IMR-90 (cell line): ENCODE measurements around the gene TPD52L2. TPM values are rescaled to one million over a fixed set of nuclear protein-coding genes. Genes with fewer than 3 reads are reported as not detected.
A peak's percentile ranks its signal among the peaks of the same experiment; 100 is the strongest.

Experiments
- ATAC-seq: fragments of 200-7000 bp; cut with Tn5 transposase; 2 replicates; pipeline ENCODE4 v1.9.1; 2020; ENCODE audit warnings: low read depth, mild to moderate bottlenecking, moderate library complexity
- BruUV-seq: library from RNA; stranded (reverse); fragments of 400-500 nt; replicated peaks from 2 replicates; lab custom pipeline; 2021; lab: Mats Ljungman, UMichigan
- CTCF ChIA-PET: fragments of 300-600 bp; formaldehyde crosslinking; extraction: SDS; loops from one replicate; lab custom pipeline; 2021; ENCODE audit warnings: antibody characterized with exemption; lab: Yijun Ruan, JAX
- POLR2A ChIA-PET: fragments of 300-600 bp; sonication (Branson Sonifier 250); formaldehyde crosslinking; loops from one replicate; lab custom pipeline; 2022; ENCODE audit warnings: antibody characterized with exemption; ENCODE audit not compliant: unreplicated experiment; lab: Charles Lee
- DNase-seq: peaks from one replicate; pipeline ENCODE4 v3.0.0; 2013
- H2AFZ ChIP-seq: replicated peaks from 2 replicates; pipeline ENCODE3; 2013; ENCODE audit warnings: low read length, mild to moderate bottlenecking; ENCODE audit not compliant: poor library complexity
- H2AK5ac ChIP-seq: 2 replicates; pipeline ENCODE4 v1.6.1; 2013; ENCODE audit warnings: low read depth, low read length, inconsistent platforms
- H2AK9ac ChIP-seq: replicated peaks from 2 replicates; pipeline ENCODE3; 2013; ENCODE audit warnings: mild to moderate bottlenecking, low read depth, low read length, moderate library complexity; ENCODE audit not compliant: poor library complexity
- H2BK120ac ChIP-seq: 2 replicates; pipeline ENCODE4 v1.6.1; 2013; ENCODE audit warnings: low read depth, low read length, inconsistent platforms
- H2BK15ac ChIP-seq: 3 replicates; pipeline ENCODE4 v1.6.1; 2013; ENCODE audit warnings: low read depth, low read length, inconsistent platforms
- H2BK20ac ChIP-seq: 2 replicates; pipeline ENCODE4 v1.6.1; 2013; ENCODE audit warnings: low read depth, mild to moderate bottlenecking, inconsistent platforms, low read length, moderate library complexity
- H2BK5ac ChIP-seq: 2 replicates; pipeline ENCODE4 v1.6.1; 2013; ENCODE audit warnings: mild to moderate bottlenecking, low read depth, low read length, inconsistent platforms; ENCODE audit not compliant: poor library complexity, severe bottlenecking
- H3K14ac ChIP-seq: replicated peaks from 2 replicates; pipeline ENCODE4 v1.6.1; 2013; ENCODE audit warnings: low read depth, low read length, inconsistent platforms
- H3K18ac ChIP-seq: 2 replicates; pipeline ENCODE4 v1.6.1; 2013; ENCODE audit warnings: low read depth, low read length, control low read depth
- H3K23ac ChIP-seq: 2 replicates; pipeline ENCODE4 v1.6.1; 2013; ENCODE audit warnings: low read depth, low read length, inconsistent platforms
- H3K27ac ChIP-seq: 2 replicates; pipeline ENCODE4 v1.5.1; 2013; ENCODE audit warnings: mild to moderate bottlenecking, control low read depth, low read length; ENCODE audit not compliant: insufficient read depth
- H3K27me3 ChIP-seq: 2 replicates; pipeline ENCODE4 v1.6.1; 2013; ENCODE audit warnings: low read length; ENCODE audit not compliant: control insufficient read depth, insufficient read depth
- H3K36me3 ChIP-seq: 2 replicates; pipeline ENCODE4 v1.6.1; 2013; ENCODE audit warnings: low read length, mixed read lengths; ENCODE audit not compliant: control insufficient read depth, insufficient read depth
- H3K4ac ChIP-seq: 2 replicates; pipeline ENCODE4 v1.6.1; 2013; ENCODE audit warnings: low read depth, low read length, inconsistent platforms
- H3K4me1 ChIP-seq: 2 replicates; pipeline ENCODE4 v1.6.1; 2013; ENCODE audit warnings: low read length, mixed read lengths; ENCODE audit not compliant: control insufficient read depth, insufficient read depth
- H3K4me2 ChIP-seq: 2 replicates; pipeline ENCODE4 v1.6.1; 2013; ENCODE audit warnings: low read depth, mild to moderate bottlenecking, control low read depth, low read length, moderate library complexity
- H3K4me3 ChIP-seq: 2 replicates; pipeline ENCODE4 v1.5.1; 2013; ENCODE audit warnings: low read depth, mild to moderate bottlenecking, control low read depth, low read length, moderate library complexity; ENCODE audit not compliant: insufficient read depth
- H3K56ac ChIP-seq: 2 replicates; pipeline ENCODE4 v1.6.1; 2013; ENCODE audit warnings: low read length, inconsistent platforms; ENCODE audit not compliant: insufficient read depth; ENCODE audit errors: extremely low read depth
- H3K79me1 ChIP-seq, 2 experiments: 2 replicates each; pipeline ENCODE4 v1.6.1; 2013; ENCODE audit warnings: low read length in 2 of 2, inconsistent platforms in 1 of 2, low read depth in 1 of 2
- H3K9ac ChIP-seq: 2 replicates; pipeline ENCODE4 v1.6.1; 2013; ENCODE audit warnings: low read depth, low read length, control low read depth
- H3K9me1 ChIP-seq: 2 replicates; pipeline ENCODE4 v1.6.1; 2013; ENCODE audit warnings: low read length, inconsistent platforms; ENCODE audit not compliant: insufficient read depth
- H3K9me3 ChIP-seq: 2 replicates; pipeline ENCODE4 v1.6.1; 2013; ENCODE audit warnings: low read length; ENCODE audit not compliant: control insufficient read depth, insufficient read depth
- H4K20me1 ChIP-seq: 2 replicates; pipeline ENCODE4 v1.6.1; 2013; ENCODE audit warnings: low read length, inconsistent platforms; ENCODE audit not compliant: insufficient read depth
- H4K5ac ChIP-seq: 2 replicates; pipeline ENCODE4 v1.6.1; 2013; ENCODE audit warnings: mild to moderate bottlenecking, low read depth, low read length, control low read depth
- H4K8ac ChIP-seq, 2 experiments: 2 replicates each; pipeline ENCODE4 v1.6.1; 2013; ENCODE audit warnings: low read depth in 2 of 2, low read length in 2 of 2, control low read depth in 1 of 2, inconsistent platforms in 1 of 2
- H4K91ac ChIP-seq: 2 replicates; pipeline ENCODE4 v1.6.1; 2013; ENCODE audit warnings: low read depth, low read length, inconsistent platforms; ENCODE audit not compliant: insufficient read depth
- BHLHE40 ChIP-seq: fragments of 150-350 bp; IDR thresholded peaks from 2 replicates; pipeline ENCODE4 v1.6.1; 2016; ENCODE audit warnings: mild to moderate bottlenecking, low read depth, low read length
- CEBPB ChIP-seq: IDR thresholded peaks from 2 replicates; pipeline ENCODE4 v1.6.1; 2012; ENCODE audit warnings: low read depth, low read length, improper control_type of control experiment
- CHD1 ChIP-seq: IDR thresholded peaks from 2 replicates; pipeline ENCODE4 v1.6.1; 2012; ENCODE audit warnings: low read depth, low read length, improper control_type of control experiment
- CTCF ChIP-seq: conservative IDR thresholded peaks from 2 replicates; pipeline ENCODE4 v1.5.1; 2012; ENCODE audit warnings: mild to moderate bottlenecking, low read depth, low read length, improper control_type of control experiment
- ELK1 ChIP-seq: fragments of 150-350 bp; IDR thresholded peaks from 2 replicates; pipeline ENCODE4 v1.6.1; 2016; ENCODE audit warnings: low read depth, mild to moderate bottlenecking, low read length, moderate library complexity, borderline replicate concordance
- FOS ChIP-seq: fragments of 150-350 bp; IDR thresholded peaks from 2 replicates; pipeline ENCODE4 v1.6.1; 2016; ENCODE audit warnings: low read depth, low read length
- MAFK ChIP-seq: IDR thresholded peaks from 2 replicates; pipeline ENCODE4 v1.6.1; 2012; ENCODE audit warnings: low read depth, low read length, improper control_type of control experiment
- MAZ ChIP-seq: IDR thresholded peaks from 2 replicates; pipeline ENCODE4 v1.6.1; 2012; ENCODE audit warnings: low read depth, mild to moderate bottlenecking, low read length, improper control_type of control experiment, moderate library complexity, borderline replicate concordance
- MXI1 ChIP-seq: IDR thresholded peaks from 2 replicates; pipeline ENCODE4 v1.6.1; 2012; ENCODE audit warnings: low read depth, mild to moderate bottlenecking, low read length, moderate library complexity, borderline replicate concordance
- NFE2L2 ChIP-seq: fragments of 150-350 bp; IDR thresholded peaks from 2 replicates; pipeline ENCODE4 v1.6.1; 2016; ENCODE audit warnings: low read depth, mild to moderate bottlenecking, low read length
- POLR2A ChIP-seq: IDR thresholded peaks from 2 replicates; pipeline ENCODE4 v1.6.1; 2012; ENCODE audit warnings: mild to moderate bottlenecking, low read depth, low read length
- RAD21 ChIP-seq: IDR thresholded peaks from 2 replicates; pipeline ENCODE4 v1.6.1; 2012; ENCODE audit warnings: low read length, improper control_type of control experiment
- RCOR1 ChIP-seq: IDR thresholded peaks from 2 replicates; pipeline ENCODE4 v1.6.1; 2012; ENCODE audit warnings: mild to moderate bottlenecking, low read length, improper control_type of control experiment; ENCODE audit not compliant: insufficient replicate concordance
- RFX5 ChIP-seq: IDR thresholded peaks from 2 replicates; pipeline ENCODE4 v1.8.0; 2012; ENCODE audit warnings: low read depth, mild to moderate bottlenecking, low read length, moderate library complexity
- SMC3 ChIP-seq: fragments of 150-350 bp; IDR thresholded peaks from 2 replicates; pipeline ENCODE4 v1.6.1; 2016; ENCODE audit warnings: low read depth, mild to moderate bottlenecking, antibody characterized with exemption, low read length, moderate library complexity
- USF2 ChIP-seq: fragments of 150-350 bp; IDR thresholded peaks from 2 replicates; pipeline ENCODE4 v1.6.1; 2017; ENCODE audit warnings: mild to moderate bottlenecking, antibody characterized with exemption, low read length, low read depth
- WGBS, 2 experiments: methylation state at CpG; one replicate each; pipeline versions ENCODE4 v1.1.5 to v1.1.7; 2013; ENCODE audit warnings: missing lambda C conversion rate in 2 of 2; ENCODE audit not compliant: insufficient read length in 1 of 2; ENCODE audit errors: extremely low coverage in 2 of 2; 5-methylcytosine and 5-hydroxymethylcytosine counted together
- dilution Hi-C: fragments of 300-500 bp; cut with HindIII; formaldehyde crosslinking; loops from one replicate; pipeline ENCODE4 v1.14.3; 2018; ENCODE audit warnings: low sequenced_read_pairs; ENCODE audit not compliant: unreplicated experiment
- in situ Hi-C: fragments of 300-500 bp; cut with MboI; formaldehyde crosslinking; loops from 3 replicates; pipeline ENCODE4 v1.14.3; 2019; ENCODE audit warnings: low sequenced_read_pairs, inconsistent platforms, mixed read lengths
- intact Hi-C: fragments of 100-400 bp; cut with micrococcal nuclease; formaldehyde crosslinking; loops from 2 replicates; pipeline ENCODE4 v1.10.0; 2022
- polyA plus RNA-seq, 3 experiments: library from polyadenylated mRNA; depleted of rRNA; stranded (reverse); fragments of >200 nt; gene quantifications; 2 replicates each; pipeline ENCODE4 v1.2.3, GENCODE V29; 2012; ENCODE audit warnings: low replicate concordance in 1 of 3
- total RNA-seq: library from RNA; depleted of rRNA; stranded (reverse); fragments of >200 nt; gene quantifications from 2 replicates; pipeline ENCODE4 v1.2.3, GENCODE V29; 2012

Gene TPD52L2
- total and polyA plus RNA-seq, 2 of the 4 experiments (the other 2 are of a cell fraction), result 113 to 189 TPM

- Histone ChIP-seq H2BK120ac (peak overlapping the region; percentile 16; the same call in 1 of the 2 replicates), H3K4me2 (no peak overlapping the region), H3K9me1 (0 out of 2 replicates have a peak, but pooled peaks cover 5% of the 10 kb centered on the region), H3K4ac (peak overlapping the region; percentile 67), H2BK20ac (no peak overlapping the region), H3K4me3 (no peak overlapping the region), H2BK15ac (peak overlapping the region; percentile 80; the same call in 2 of the 3 replicates), H3K18ac (no peak overlapping the region), H2BK5ac (peak overlapping the region; percentile 37), H3K9ac (no peak overlapping the region), H3K36me3 (no peaks in the 10 kb centered on the region), H3K27ac (no peak overlapping the region), H2AFZ (peak overlapping the region; percentile 91), H2AK9ac (peak overlapping the region; percentile 91), H3K27me3 (peaks cover 6% of the 10 kb centered on the region), H4K5ac (no peak overlapping the region), H3K4me1 (peaks cover 8% of the 10 kb centered on the region), H3K14ac (peak overlapping the region; percentile 12; the same call in 1 of the 2 replicates), H4K8ac (peak overlapping the region in 1 of 2 experiments; percentile 24; a peak in 1 of 4 replicates), H4K20me1 (no peaks in the 10 kb centered on the region), H3K23ac (peak overlapping the region; percentile 88; the same call in 1 of the 2 replicates), H3K56ac (no peak overlapping the region), H4K91ac (no peak overlapping the region), H3K79me1 (no peaks in the 10 kb centered on the region), H3K9me3 (no peaks in the 10 kb centered on the region), H2AK5ac (peak overlapping the region; percentile 95)
- 33% methylated on average over 1 of the region's 3 CpGs; no CpG with 5 or more reads in 1 of the 2 experiments for WGBS, 2 experiments
- BruUV-seq, result no TSS peak
- in situ Hi-C loops, result no loop called here
- no peak for DNase-seq
- intact Hi-C loops, result no loop called here
- CTCF ChIA-PET, result no interaction called here
- TF ChIP-seq MAFK (no peak), NFE2L2 (no peak), BHLHE40 (no peak), ELK1 (no peak), RAD21 (no peak), RCOR1 (no peak), FOS (no peak), CHD1 (no peak), POLR2A (no peak), CTCF (no peak), RFX5 (no peak), CEBPB (no peak), MAZ (no peak), SMC3 (no peak), MXI1 (no peak), USF2 (no peak)
- POLR2A ChIA-PET, result no interaction called here
- no peak for ATAC-seq
- dilution Hi-C loops, result no loop called here
Measured at GRCh38 chr20:63846888-63847236, 18.2 kb upstream of the TPD52L2 start.
